Stimulated activated memory B cell treated with anti-CD40 and anti-IgM and Interleukin-4, amounts not matched to agents 10 μg/mL and 1 μg/mL and 100 μg/mL, for 72 hours (primary cell): ENCODE results near the gene EEA1.
"Not testable (repeated sequence)": the region's sequence is repeated elsewhere in the genome, so short reads cannot be mapped to it uniquely, and the experiment has no call there.

Experiments
- ATAC-seq: fragments of 150-1000 bp; cut with Tn5 transposase; 2 replicates; pipeline ENCODE4 v1.10.0; 2021
- H3K27ac Mint-ChIP-seq: one replicate; pipeline ENCODE4 v1.8.0; 2022; ENCODE audit warnings: mild to moderate bottlenecking, mixed read lengths
- H3K27me3 Mint-ChIP-seq: one replicate; pipeline ENCODE4 v1.8.0; 2022; ENCODE audit warnings: mixed read lengths
- H3K36me3 Mint-ChIP-seq: one replicate; pipeline ENCODE4 v1.8.0; 2022; ENCODE audit warnings: mixed read lengths
- H3K4me1 Mint-ChIP-seq: one replicate; pipeline ENCODE4 v1.8.0; 2022; ENCODE audit warnings: mixed read lengths
- H3K4me3 Mint-ChIP-seq: one replicate; pipeline ENCODE4 v1.8.0; 2022; ENCODE audit warnings: mild to moderate bottlenecking, moderate library complexity, mixed read lengths
- H3K9me3 Mint-ChIP-seq: one replicate; pipeline ENCODE4 v1.8.0; 2022; ENCODE audit warnings: mixed read lengths

EEA1 gene

GRCh38 chr12:92827836-92828431 lies 101.2 kb downstream of the EEA1 start:
- H3K36me3 Mint-ChIP-seq, result peaks cover 25% of the 10 kb centered on the region
- peaks cover 7% of the 10 kb centered on the region for H3K4me1 Mint-ChIP-seq
- no peak for ATAC-seq
- H3K27me3 Mint-ChIP-seq, result no peaks in the 10 kb centered on the region
- H3K9me3 Mint-ChIP-seq, result no peaks in the 10 kb centered on the region
- H3K4me3 Mint-ChIP-seq, result no peak overlapping the region
- H3K27ac Mint-ChIP-seq, result no peak overlapping the region

- H3K27me3 Mint-ChIP-seq, result no peaks in the 10 kb centered on the region
- no peaks in the 10 kb centered on the region for H3K4me1 Mint-ChIP-seq
- H3K9me3 Mint-ChIP-seq, result no peaks in the 10 kb centered on the region
- no peak for ATAC-seq
- H3K27ac Mint-ChIP-seq, result no peak overlapping the region
- H3K4me3 Mint-ChIP-seq, result no peak overlapping the region
- H3K36me3 Mint-ChIP-seq, result peaks cover 19% of the 10 kb centered on the region
Observed at GRCh38 chr12:92821142-92821541, 108.0 kb downstream of the EEA1 start.

- no peak for ATAC-seq
Observed at GRCh38 chr12:92814584-92814983, 114.5 kb downstream of the EEA1 start.

GRCh38 chr12:92810370-92810769 lies 118.7 kb downstream of the EEA1 start:
- Mint-ChIP-seq H3K36me3 (peaks cover 66% of the 10 kb centered on the region), H3K9me3 (no peaks in the 10 kb centered on the region), H3K4me1 (peaks cover 13% of the 10 kb centered on the region), H3K27ac (peak overlapping the region; percentile 38), H3K4me3 (no peak overlapping the region), H3K27me3 (no peaks in the 10 kb centered on the region)
- no peak for ATAC-seq

More at GRCh38 chr12:92814584-92814983, 114.5 kb downstream of the EEA1 start:
- Mint-ChIP-seq H3K9me3 (no peaks in the 10 kb centered on the region), H3K4me3 (no peak overlapping the region), H3K27me3 (no peaks in the 10 kb centered on the region), H3K4me1 (peaks cover 13% of the 10 kb centered on the region), H3K36me3 (peaks cover 56% of the 10 kb centered on the region), H3K27ac (no peak overlapping the region)

GRCh38 chr12:92803903-92804302 lies 125.2 kb downstream of the EEA1 start:
- no peaks in the 10 kb centered on the region for H3K9me3 Mint-ChIP-seq
- peaks cover 64% of the 10 kb centered on the region for H3K36me3 Mint-ChIP-seq
- H3K27me3 Mint-ChIP-seq, result no peaks in the 10 kb centered on the region
- H3K4me1 Mint-ChIP-seq, result no peaks in the 10 kb centered on the region
- no peak for ATAC-seq
- no peak overlapping the region for H3K27ac Mint-ChIP-seq
- no peak overlapping the region for H3K4me3 Mint-ChIP-seq

GRCh38 chr12:92802906-92803305 lies 126.2 kb downstream of the EEA1 start:
- ATAC-seq, result no peak
- no peak overlapping the region for H3K4me3 Mint-ChIP-seq
- no peaks in the 10 kb centered on the region for H3K4me1 Mint-ChIP-seq
- no peaks in the 10 kb centered on the region for H3K27me3 Mint-ChIP-seq
- peaks cover 60% of the 10 kb centered on the region for H3K36me3 Mint-ChIP-seq
- no peak overlapping the region for H3K27ac Mint-ChIP-seq
- H3K9me3 Mint-ChIP-seq, result no peaks in the 10 kb centered on the region

- Mint-ChIP-seq H3K36me3 (peaks cover 70% of the 10 kb centered on the region), H3K27me3 (no peaks in the 10 kb centered on the region)
- ATAC-seq, result no peak
Observed at GRCh38 chr12:92796650-92797049, 132.4 kb downstream of the EEA1 start.

GRCh38 chr12:92794814-92795213 lies 134.3 kb downstream of the EEA1 start:
- ATAC-seq, result no peak
- H3K9me3 Mint-ChIP-seq, result peaks cover 26% of the 10 kb centered on the region
- H3K4me3 Mint-ChIP-seq, result no peak overlapping the region
- H3K36me3 Mint-ChIP-seq, result peaks cover 80% of the 10 kb centered on the region
- no peaks in the 10 kb centered on the region for H3K27me3 Mint-ChIP-seq
- no peak overlapping the region for H3K27ac Mint-ChIP-seq
- no peaks in the 10 kb centered on the region for H3K4me1 Mint-ChIP-seq

More at GRCh38 chr12:92796650-92797049, 132.4 kb downstream of the EEA1 start:
- H3K9me3 Mint-ChIP-seq, result peaks cover 16% of the 10 kb centered on the region
- H3K4me1 Mint-ChIP-seq, result no peaks in the 10 kb centered on the region
- no peak overlapping the region for H3K27ac Mint-ChIP-seq
- H3K4me3 Mint-ChIP-seq, result no peak overlapping the region

GRCh38 chr12:92794356-92794755 lies 134.7 kb downstream of the EEA1 start:
- H3K9me3 Mint-ChIP-seq, result peaks cover 26% of the 10 kb centered on the region
- H3K27me3 Mint-ChIP-seq, H3K4me3 Mint-ChIP-seq, H3K4me1 Mint-ChIP-seq, ATAC-seq, H3K27ac Mint-ChIP-seq: not testable (repeated sequence)
- peaks cover 83% of the 10 kb centered on the region for H3K36me3 Mint-ChIP-seq

- H3K27ac Mint-ChIP-seq, result peak overlapping the region; percentile 31
- H3K4me3 Mint-ChIP-seq, result no peak overlapping the region
- no peaks in the 10 kb centered on the region for H3K4me1 Mint-ChIP-seq
- no peak for ATAC-seq
- H3K27me3 Mint-ChIP-seq, result no peaks in the 10 kb centered on the region
- H3K36me3 Mint-ChIP-seq, result peaks cover 48% of the 10 kb centered on the region
- peaks cover 5% of the 10 kb centered on the region for H3K9me3 Mint-ChIP-seq
Observed at GRCh38 chr12:92786045-92786444, 143.1 kb downstream of the EEA1 start.

- Mint-ChIP-seq H3K36me3 (peaks cover 43% of the 10 kb centered on the region), H3K27ac (no peak overlapping the region), H3K27me3 (no peaks in the 10 kb centered on the region), H3K4me3 (no peak overlapping the region), H3K9me3 (peaks cover 4% of the 10 kb centered on the region), H3K4me1 (no peaks in the 10 kb centered on the region)
- no peak for ATAC-seq
Observed at GRCh38 chr12:92785563-92785950, 143.5 kb downstream of the EEA1 start.

GRCh38 chr12:92784797-92785562 lies 144.1 kb downstream of the EEA1 start:
- Mint-ChIP-seq H3K9me3 (no peaks in the 10 kb centered on the region), H3K4me1 (no peaks in the 10 kb centered on the region), H3K4me3 (no peak overlapping the region), H3K27ac (no peak overlapping the region), H3K36me3 (peaks cover 37% of the 10 kb centered on the region), H3K27me3 (no peaks in the 10 kb centered on the region)
- ATAC-seq, result peak; percentile 88

- H3K36me3 Mint-ChIP-seq, result peaks cover 31% of the 10 kb centered on the region
- no peaks in the 10 kb centered on the region for H3K4me1 Mint-ChIP-seq
- H3K27ac Mint-ChIP-seq, result no peak overlapping the region
- no peak for ATAC-seq
- no peaks in the 10 kb centered on the region for H3K27me3 Mint-ChIP-seq
- no peaks in the 10 kb centered on the region for H3K9me3 Mint-ChIP-seq
- H3K4me3 Mint-ChIP-seq, result no peak overlapping the region
Observed at GRCh38 chr12:92784356-92784755, 144.7 kb downstream of the EEA1 start.

GRCh38 chr12:92779902-92780301 lies 149.2 kb downstream of the EEA1 start:
- Mint-ChIP-seq H3K4me3 (no peak overlapping the region), H3K4me1 (no peaks in the 10 kb centered on the region), H3K9me3 (no peaks in the 10 kb centered on the region), H3K27ac (no peak overlapping the region), H3K36me3 (peaks cover 40% of the 10 kb centered on the region), H3K27me3 (no peaks in the 10 kb centered on the region)
- no peak for ATAC-seq

GRCh38 chr12:92778525-92778924 lies 150.6 kb downstream of the EEA1 start:
- Mint-ChIP-seq H3K27me3 (no peaks in the 10 kb centered on the region), H3K27ac (no peak overlapping the region), H3K4me1 (no peaks in the 10 kb centered on the region), H3K9me3 (no peaks in the 10 kb centered on the region), H3K36me3 (peaks cover 39% of the 10 kb centered on the region), H3K4me3 (no peak overlapping the region)
- no peak for ATAC-seq

- peaks cover 7% of the 10 kb centered on the region for H3K4me1 Mint-ChIP-seq
- peaks cover 47% of the 10 kb centered on the region for H3K36me3 Mint-ChIP-seq
- H3K4me3 Mint-ChIP-seq, result no peak overlapping the region
- no peaks in the 10 kb centered on the region for H3K9me3 Mint-ChIP-seq
- H3K27me3 Mint-ChIP-seq, result no peaks in the 10 kb centered on the region
- H3K27ac Mint-ChIP-seq, result no peak overlapping the region
- no peak for ATAC-seq
Observed at GRCh38 chr12:92775416-92775815, 153.7 kb downstream of the EEA1 start.
